Prostate gland (tissue), 2 donors: Measurements from ENCODE around the gene ZNF688. TPM values are rescaled to one million over a fixed set of nuclear protein-coding genes. Genes with fewer than 3 reads are reported as not detected.
"Not testable (repeated sequence)": the region's sequence is repeated elsewhere in the genome, so short reads cannot be mapped to it uniquely, and the experiment has no call there.

ENCODE experiments used
- DNase-seq: peaks from one replicate; pipeline ENCODE4 v3.0.0-alpha.2; 2019; ENCODE audit warnings: low spot score
- H3K27ac ChIP-seq, 2 donors: fragments of 200-600 bp; sonication (generic); 2 replicates each; pipeline ENCODE4 v1.5.1; 2017 to 2019
- H3K27me3 ChIP-seq: fragments of 200-600 bp; sonication (generic); replicated peaks from 2 replicates; pipeline ENCODE4 v1.5.1; 2019; ENCODE audit not compliant: insufficient read depth
- H3K36me3 ChIP-seq, 2 donors: fragments of 200-600 bp; sonication (generic); 1 replicate in 1 of 2; 2 replicates in 1 of 2; pipeline versions ENCODE4 v1.5.1 to v1.8.1; 2017 to 2019
- H3K4me1 ChIP-seq: fragments of 200-600 bp; sonication (generic); replicated peaks from 2 replicates; pipeline ENCODE4 v1.5.1; 2019
- H3K4me3 ChIP-seq, 2 donors: fragments of 200-600 bp; sonication (generic); 2 replicates each; pipeline ENCODE4 v1.5.1; 2017 to 2019
- H3K9me3 ChIP-seq: fragments of 200-600 bp; sonication (generic); 2 replicates; pipeline ENCODE4 v1.5.1; 2017
- CTCF ChIP-seq, 4 experiments: fragments of 200-600 bp in 2 of 4; fragments of 450-650 bp in 2 of 4; sonication (generic) in 2 of 4; IDR thresholded peaks; 1 replicate in 3 of 4; 2 replicates in 1 of 4; pipeline ENCODE4 v1.5.1; 2016 to 2019; ENCODE audit warnings: antibody characterized with exemption in 4 of 4, mild to moderate bottlenecking in 2 of 4, moderate library complexity in 2 of 4
- POLR2A ChIP-seq: fragments of 450-650 bp; IDR thresholded peaks from one replicate; pipeline ENCODE4 v1.6.1; 2016; ENCODE audit warnings: antibody characterized with exemption, mild to moderate bottlenecking
- POLR2AphosphoS5 ChIP-seq: sonication (generic); formaldehyde crosslinking; IDR thresholded peaks from one replicate; pipeline ENCODE4 v1.6.1; 2017; ENCODE audit warnings: antibody characterized with exemption
- whole genome bisulfite sequencing: methylation state at CpG from one replicate; pipeline ENCODE4 v1.1.5; 2018; 5-methylcytosine and 5-hydroxymethylcytosine counted together
- intact Hi-C: fragments of 100-400 bp; cut with DNase I; formaldehyde crosslinking; loops from one replicate; pipeline ENCODE4 v1.14.2; 2022
- total RNA-seq, 2 donors: library from RNA; depleted of rRNA; stranded (reverse); fragments of >200 nt; gene quantifications; one replicate each; pipeline ENCODE4 v1.1.0, GENCODE V29; 2016

ZNF688 gene
- total RNA-seq, 2 donors from 2014 or later: 20.4 to 21.5 TPM

- Histone ChIP-seq H3K27ac (no peak overlapping the region), H3K4me1 (peaks cover 6% of the 10 kb centered on the region), H3K36me3 (peaks cover 10% of the 10 kb centered on the region in 2 donors), H3K4me3 (no peak overlapping the region), H3K27me3 (no peaks in the 10 kb centered on the region), H3K9me3 (no peaks in the 10 kb centered on the region)
- intact Hi-C loops: no loop called here
- TF ChIP-seq CTCF (IDR thresholded peaks at IDR 0.05): no peak
- no peak for DNase-seq
- WGBS: 81% methylated on average over 2 of the region's 2 CpGs
Measured at GRCh38 chr16:30600929-30601328, 29.4 kb upstream of the ZNF688 start.

GRCh38 chr16:30600215-30600614 lies 28.7 kb upstream of the ZNF688 start:
- DNase-seq: no peak
- Histone ChIP-seq H3K36me3 (peaks cover 10% of the 10 kb centered on the region in 2 donors), H3K9me3 (no peaks in the 10 kb centered on the region), H3K27me3 (no peaks in the 10 kb centered on the region), H3K4me1 (peaks cover 6% of the 10 kb centered on the region), H3K27ac (no peak overlapping the region), H3K4me3 (no peak overlapping the region)
- TF ChIP-seq POLR2A (no peak), POLR2AphosphoS5 (no peak), CTCF (IDR thresholded peaks at IDR 0.05) (no peak)
- intact Hi-C loops: no loop called here
- WGBS: 58% methylated on average over 3 of the region's 3 CpGs

GRCh38 chr16:30592871-30593270 lies 21.4 kb upstream of the ZNF688 start:
- H3K27ac ChIP-seq: no peak overlapping the region
- TF ChIP-seq POLR2AphosphoS5 (no peak), CTCF (IDR thresholded peaks at IDR 0.05) (no peak), POLR2A (no peak)
- H3K27me3 ChIP-seq: no peaks in the 10 kb centered on the region
- H3K36me3 ChIP-seq: no peaks in the 10 kb centered on the region
- H3K4me1 ChIP-seq: no peaks in the 10 kb centered on the region
- intact Hi-C loops: no loop called here
- DNase-seq: no peak
- WGBS: 92% methylated on average over 4 of the region's 4 CpGs
- no peak overlapping the region for H3K4me3 ChIP-seq
- H3K9me3 ChIP-seq: no peaks in the 10 kb centered on the region

GRCh38 chr16:30590869-30591268 lies 19.4 kb upstream of the ZNF688 start:
- H3K4me3 ChIP-seq, H3K36me3 ChIP-seq, DNase-seq, H3K4me1 ChIP-seq, H3K27ac ChIP-seq, H3K27me3 ChIP-seq, intact Hi-C loops, H3K9me3 ChIP-seq: not testable (repeated sequence)
- 96% methylated on average over 9 of the region's 9 CpGs for WGBS

GRCh38 chr16:30589582-30589981 lies 18.1 kb upstream of the ZNF688 start:
- H3K27me3 ChIP-seq, DNase-seq, H3K36me3 ChIP-seq, H3K4me3 ChIP-seq, H3K9me3 ChIP-seq, H3K27ac ChIP-seq, intact Hi-C loops, H3K4me1 ChIP-seq: not testable (repeated sequence)
- WGBS: 96% methylated on average over 2 of the region's 2 CpGs

- WGBS: 98% methylated on average over 2 of the region's 2 CpGs
- H3K36me3 ChIP-seq: no peaks in the 10 kb centered on the region
Measured at GRCh38 chr16:30588651-30589050, 17.1 kb upstream of the ZNF688 start.

More at GRCh38 chr16:30588651-30589050, 17.1 kb upstream of the ZNF688 start:
- TF ChIP-seq POLR2AphosphoS5: no peak
- TF ChIP-seq POLR2A: no peak
- TF ChIP-seq CTCF (IDR thresholded peaks at IDR 0.05): no peak
- H3K4me3 ChIP-seq: no peak overlapping the region
- intact Hi-C loops: no loop called here
- no peaks in the 10 kb centered on the region for H3K4me1 ChIP-seq
- no peak for DNase-seq
- no peaks in the 10 kb centered on the region for H3K9me3 ChIP-seq
- H3K27ac ChIP-seq: no peak overlapping the region
- no peaks in the 10 kb centered on the region for H3K27me3 ChIP-seq
